OCI-LY3 (cell line): ENCODE results near the gene SLC1A6.
A peak's percentile ranks its signal among the peaks of the same experiment; 100 is the strongest.

Experiments used
- H2AFZ ChIP-seq: fragments of 200-600, 300-600 bp; shearing (Covaris generic); 2 replicates; pipeline ENCODE4 v1.6.0; 2014; ENCODE audit warnings: antibody characterized with exemption, low read depth, low read length
- H3K27ac ChIP-seq: fragments of 200-600, 300-600 bp; sonication (generic); 2 replicates; pipeline ENCODE4 v1.5.1; 2014; ENCODE audit warnings: mild to moderate bottlenecking, low read length, moderate library complexity, mixed read lengths
- H3K27me3 ChIP-seq: fragments of 200-600, 300-600 bp; sonication (generic); 2 replicates; pipeline ENCODE4 v1.6.1; 2014; ENCODE audit warnings: low read depth, low read length, mixed read lengths
- H3K36me3 ChIP-seq: fragments of 200-600, 300-600 bp; sonication (generic); replicated peaks from 2 replicates; pipeline ENCODE3; 2014; ENCODE audit warnings: low read depth, low read length, mixed read lengths
- H3K4me1 ChIP-seq: fragments of 300-600, 200-600 bp; sonication (generic); 2 replicates; pipeline ENCODE4 v1.6.1; 2014; ENCODE audit warnings: low read length, mixed read lengths
- H3K4me2 ChIP-seq: fragments of 200-600, 300-600 bp; sonication (generic); 2 replicates; pipeline ENCODE4 v1.6.1; 2014; ENCODE audit warnings: low read length, mixed read lengths
- H3K4me3 ChIP-seq: fragments of 300-600, 200-600 bp; sonication (generic); 2 replicates; pipeline ENCODE4 v1.5.1; 2014; ENCODE audit warnings: antibody characterized with exemption, mild to moderate bottlenecking, low read length, moderate library complexity
- H3K79me2 ChIP-seq: fragments of 300-600, 200-600 bp; shearing (Covaris generic); 2 replicates; pipeline ENCODE4 v1.6.1; 2014; ENCODE audit warnings: mild to moderate bottlenecking, low read length, mixed read lengths
- H3K9ac ChIP-seq: fragments of 300-600, 200-600 bp; shearing (Covaris generic); 2 replicates; pipeline ENCODE4 v1.6.0; 2014; ENCODE audit warnings: mild to moderate bottlenecking, low read length, moderate library complexity
- H3K9me3 ChIP-seq: fragments of 200-600, 300-600 bp; shearing (Covaris generic); 2 replicates; pipeline ENCODE4 v1.6.1; 2014; ENCODE audit warnings: low read length, mixed read lengths; ENCODE audit not compliant: insufficient read depth
- H4K20me1 ChIP-seq: fragments of 200-600, 300-600 bp; sonication (generic); 2 replicates; pipeline ENCODE4 v1.6.1; 2016; ENCODE audit warnings: low read length, mixed read lengths; ENCODE audit not compliant: insufficient read depth
- CTCF ChIP-seq: fragments of 200-600, 300-600 bp; sonication (generic); IDR thresholded peaks from 2 replicates; pipeline ENCODE4 v1.5.1; 2014; ENCODE audit warnings: antibody characterized with exemption, low read length, low read depth
- EZH2phosphoT487 ChIP-seq: fragments of 200-600 bp; shearing (Covaris generic); IDR thresholded peaks from 2 replicates; pipeline ENCODE4 v1.6.1; 2018; ENCODE audit warnings: antibody characterized with exemption, mixed run types, low read depth

The SLC1A6 gene

GRCh38 chr19:14979476-14980255 is at the start of gene SLC1A6:
Gene SLC1A6, minus strand, starts transcription at chr19:14979864. Its CDS starts 6,954 bp downstream, at chr19:14972910.
- TF ChIP-seq EZH2phosphoT487 (no peak), CTCF (no peak)
- Histone ChIP-seq H3K4me1 (no peaks in the 10 kb centered on the region), H2AFZ (no peak within 1 kb of the TSS), H3K27ac (no peak within 1 kb of the TSS), H3K9ac (no peak within 1 kb of the TSS), H4K20me1 (no peaks in the 10 kb centered on the region), H3K4me2 (no peak within 1 kb of the TSS), H3K27me3 (no peaks in the 10 kb centered on the region), H3K36me3 (no peaks in the 10 kb centered on the region), H3K4me3 (no peak within 1 kb of the TSS), H3K9me3 (no peaks in the 10 kb centered on the region), H3K79me2 (no peaks in the 10 kb centered on the region)

GRCh38 chr19:15028490-15028889 is 48.8 kb upstream of the SLC1A6 start:
- no peak overlapping the region for H3K27ac ChIP-seq
- no peaks in the 10 kb centered on the region for H3K4me1 ChIP-seq
- no peak overlapping the region for H2AFZ ChIP-seq
- peaks cover 3% of the 10 kb centered on the region; the same call in 1 of the 2 replicates for H3K27me3 ChIP-seq
- no peak overlapping the region for H3K4me2 ChIP-seq
- TF ChIP-seq CTCF = no peak
- no peak for TF ChIP-seq EZH2phosphoT487
- no peak overlapping the region for H3K4me3 ChIP-seq
- no peak overlapping the region for H3K9ac ChIP-seq
- H3K36me3 ChIP-seq = no peaks in the 10 kb centered on the region
- no peaks in the 10 kb centered on the region for H4K20me1 ChIP-seq
- H3K79me2 ChIP-seq = no peaks in the 10 kb centered on the region
- no peaks in the 10 kb centered on the region for H3K9me3 ChIP-seq

GRCh38 chr19:15025217-15025616 is 45.6 kb upstream of the SLC1A6 start:
- Histone ChIP-seq H3K9ac (no peak overlapping the region), H3K27me3 (peaks cover 3% of the 10 kb centered on the region; the same call in 1 of the 2 replicates), H2AFZ (no peak overlapping the region), H3K4me2 (no peak overlapping the region), H3K79me2 (no peaks in the 10 kb centered on the region), H3K4me3 (no peak overlapping the region), H3K27ac (no peak overlapping the region), H3K9me3 (no peaks in the 10 kb centered on the region), H3K4me1 (no peaks in the 10 kb centered on the region), H4K20me1 (no peaks in the 10 kb centered on the region), H3K36me3 (no peaks in the 10 kb centered on the region)
- TF ChIP-seq CTCF (peak; percentile 51), EZH2phosphoT487 (no peak)

DNA sequence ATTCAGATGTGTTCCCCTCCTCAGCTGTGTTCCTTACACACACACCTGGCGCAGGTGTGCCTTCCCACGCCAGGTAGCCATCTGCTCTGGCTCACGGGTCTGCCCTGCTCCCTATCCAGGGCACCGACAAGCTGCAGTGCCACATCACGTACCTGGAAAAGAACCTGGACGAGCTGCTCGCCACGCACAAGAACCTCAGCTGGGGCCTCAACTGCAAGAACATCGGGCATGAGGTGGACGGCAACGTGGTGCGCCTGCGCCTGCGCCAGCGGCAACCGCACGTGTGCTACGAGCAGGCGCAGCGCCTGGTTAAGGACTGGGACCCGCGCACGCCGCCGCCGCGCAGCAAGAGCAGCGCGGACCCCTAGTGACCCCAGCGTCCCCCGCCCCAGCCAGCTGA is 43.1 kb upstream of the SLC1A6 start:
- H3K36me3 ChIP-seq = no peaks in the 10 kb centered on the region
- H2AFZ ChIP-seq = no peak overlapping the region
- H3K4me3 ChIP-seq = no peak overlapping the region
- H4K20me1 ChIP-seq = no peaks in the 10 kb centered on the region; the same call in 1 of the 2 replicates
- no peak overlapping the region for H3K9ac ChIP-seq
- peaks cover 3% of the 10 kb centered on the region; the same call in 1 of the 2 replicates for H3K27me3 ChIP-seq
- H3K27ac ChIP-seq = no peak overlapping the region
- no peaks in the 10 kb centered on the region for H3K9me3 ChIP-seq
- no peaks in the 10 kb centered on the region for H3K4me1 ChIP-seq
- no peaks in the 10 kb centered on the region for H3K79me2 ChIP-seq
- no peak overlapping the region for H3K4me2 ChIP-seq
- TF ChIP-seq CTCF = no peak
- no peak for TF ChIP-seq EZH2phosphoT487
